Mammary epithelial cell (primary cell): ENCODE results near the gene OLIG3.

ENCODE experiments used
- EZH2 ChIP-seq: IDR thresholded peaks from 2 replicates; pipeline ENCODE4 v1.6.1; 2012; ENCODE audit warnings: low read length, inconsistent platforms, borderline replicate concordance
- TF ChIP-seq, protein P1 (sequence below), 2 donors: IDR thresholded peaks in 1 of 2; conservative IDR thresholded peaks in 1 of 2; 2 replicates each; pipeline ENCODE4 v1.5.1; 2011 to 2012; ENCODE audit warnings: inconsistent platforms in 2 of 2, low read length in 2 of 2, mild to moderate bottlenecking in 2 of 2, control low read depth in 1 of 2, low read depth in 1 of 2; ENCODE audit not compliant: insufficient read depth in 1 of 2; ENCODE audit errors: extremely low read depth in 1 of 2

DNA sequence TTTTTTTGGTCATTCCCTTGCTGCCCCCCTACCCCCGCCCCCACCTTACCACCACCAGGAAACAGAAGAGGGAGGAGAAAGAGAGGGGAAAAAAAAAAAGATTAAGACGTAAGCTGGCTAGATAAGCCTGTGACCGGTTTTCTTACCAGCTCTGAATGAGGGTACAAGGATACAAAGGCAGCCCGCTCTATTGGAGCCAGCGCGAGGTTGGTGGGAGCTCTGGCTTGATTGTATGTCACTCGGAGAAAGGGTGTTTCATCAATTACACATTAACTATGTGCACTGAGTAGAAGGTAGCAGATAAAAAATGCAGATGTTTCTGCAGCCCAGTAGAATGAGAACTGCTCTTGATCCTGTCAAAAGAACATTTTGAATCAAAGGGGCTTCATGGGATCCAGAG is 28.6 kb upstream of the OLIG3 start:
- TF ChIP-seq, protein P1, sequence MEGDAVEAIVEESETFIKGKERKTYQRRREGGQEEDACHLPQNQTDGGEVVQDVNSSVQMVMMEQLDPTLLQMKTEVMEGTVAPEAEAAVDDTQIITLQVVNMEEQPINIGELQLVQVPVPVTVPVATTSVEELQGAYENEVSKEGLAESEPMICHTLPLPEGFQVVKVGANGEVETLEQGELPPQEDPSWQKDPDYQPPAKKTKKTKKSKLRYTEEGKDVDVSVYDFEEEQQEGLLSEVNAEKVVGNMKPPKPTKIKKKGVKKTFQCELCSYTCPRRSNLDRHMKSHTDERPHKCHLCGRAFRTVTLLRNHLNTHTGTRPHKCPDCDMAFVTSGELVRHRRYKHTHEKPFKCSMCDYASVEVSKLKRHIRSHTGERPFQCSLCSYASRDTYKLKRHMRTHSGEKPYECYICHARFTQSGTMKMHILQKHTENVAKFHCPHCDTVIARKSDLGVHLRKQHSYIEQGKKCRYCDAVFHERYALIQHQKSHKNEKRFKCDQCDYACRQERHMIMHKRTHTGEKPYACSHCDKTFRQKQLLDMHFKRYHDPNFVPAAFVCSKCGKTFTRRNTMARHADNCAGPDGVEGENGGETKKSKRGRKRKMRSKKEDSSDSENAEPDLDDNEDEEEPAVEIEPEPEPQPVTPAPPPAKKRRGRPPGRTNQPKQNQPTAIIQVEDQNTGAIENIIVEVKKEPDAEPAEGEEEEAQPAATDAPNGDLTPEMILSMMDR (conservative IDR thresholded peaks at IDR 0.05 in 1 of 2, IDR thresholded peaks at IDR 0.05 in 1 of 2; ENCODE audit: extremely low read depth in 1 of 2, insufficient read depth in 1 of 2, low read depth in 1 of 2, low read length in 2 of 2) = no peak
- TF ChIP-seq EZH2 = no peak
